ENCODE measurements around the gene CST9. TPM values are rescaled to one million over a fixed set of nuclear protein-coding genes. Genes with fewer than 3 reads are reported as not detected.

The CST9 gene
- total RNA-seq, 4 donors from 2014 or later, result not detected

DNA sequence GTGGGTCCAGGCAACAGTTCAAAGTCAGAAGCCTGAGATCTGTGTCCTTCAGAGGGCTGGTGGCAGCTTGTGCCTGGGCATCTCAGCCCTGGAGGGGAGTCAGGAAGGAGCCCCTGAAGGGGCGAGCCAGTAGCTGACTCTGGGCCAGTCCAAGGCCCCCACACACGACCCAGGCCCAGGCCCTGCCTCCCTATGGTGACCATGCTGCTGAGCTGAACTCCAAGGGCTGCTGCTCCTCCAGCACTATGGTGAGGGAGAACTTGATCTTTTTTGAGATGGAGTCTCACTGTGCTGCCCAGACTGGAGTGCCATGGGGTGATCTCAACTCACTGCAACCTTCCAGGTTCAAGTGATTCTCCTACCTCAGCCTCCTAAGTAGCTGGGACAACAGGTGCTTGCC, 47.2 kb upstream of the CST9 start:
- WGBS, result 40% methylated on average over 1 of the region's 2 CpGs
- Histone ChIP-seq H3K4me3 (no peak overlapping the region), H3K4me1 (peaks cover 19 to 42% (median 34%) of the 10 kb centered on the region in 4 donors), H3K27me3 (peaks cover 0 to 15% (median 0%) of the 10 kb centered on the region in 4 donors), H3K27ac (replicated peaks in 1 of 4) (peak overlapping the region in 1 of 4 donors; percentile 28), H3K9me3 (no peaks in the 10 kb centered on the region), H3K36me3 (no peaks in the 10 kb centered on the region)
- TF ChIP-seq POLR2AphosphoS5 (IDR thresholded peaks at IDR 0.05), result no peak
- peak; percentile 29 for DNase-seq (ENCODE audit: extremely low spot score)
- intact Hi-C loops (cut with DNase I), result no loop called here

DNA sequence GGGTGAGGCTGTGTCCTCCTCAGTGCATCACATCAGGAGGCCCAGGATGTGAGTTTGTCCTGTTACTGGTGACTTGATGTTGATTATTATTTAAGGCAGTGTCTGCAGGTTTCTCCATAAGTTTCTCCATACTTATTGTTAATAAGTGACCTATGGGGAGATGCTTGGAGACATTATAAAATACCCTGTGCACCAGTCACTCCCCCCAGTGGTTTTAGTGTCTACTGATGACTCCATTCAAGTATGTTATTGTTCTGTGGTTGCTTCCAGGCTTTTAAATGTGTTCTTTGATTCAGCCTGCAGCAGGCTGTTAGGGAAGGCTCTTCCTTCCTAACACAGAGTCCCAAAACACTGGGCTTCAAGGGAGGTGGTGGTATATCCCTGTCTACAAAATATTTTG, 46.7 kb upstream of the CST9 start:
- no peak overlapping the region for H3K27ac ChIP-seq (replicated peaks in 1 of 4)
- intact Hi-C loops (cut with DNase I), result no loop called here
- TF ChIP-seq POLR2AphosphoS5 (IDR thresholded peaks at IDR 0.05) (no peak), POLR2A (IDR thresholded peaks at IDR 0.05; ENCODE audit: low read depth) (no peak), EP300 (IDR thresholded peaks at IDR 0.05) (no peak)
- TF ChIP-seq, protein P1, sequence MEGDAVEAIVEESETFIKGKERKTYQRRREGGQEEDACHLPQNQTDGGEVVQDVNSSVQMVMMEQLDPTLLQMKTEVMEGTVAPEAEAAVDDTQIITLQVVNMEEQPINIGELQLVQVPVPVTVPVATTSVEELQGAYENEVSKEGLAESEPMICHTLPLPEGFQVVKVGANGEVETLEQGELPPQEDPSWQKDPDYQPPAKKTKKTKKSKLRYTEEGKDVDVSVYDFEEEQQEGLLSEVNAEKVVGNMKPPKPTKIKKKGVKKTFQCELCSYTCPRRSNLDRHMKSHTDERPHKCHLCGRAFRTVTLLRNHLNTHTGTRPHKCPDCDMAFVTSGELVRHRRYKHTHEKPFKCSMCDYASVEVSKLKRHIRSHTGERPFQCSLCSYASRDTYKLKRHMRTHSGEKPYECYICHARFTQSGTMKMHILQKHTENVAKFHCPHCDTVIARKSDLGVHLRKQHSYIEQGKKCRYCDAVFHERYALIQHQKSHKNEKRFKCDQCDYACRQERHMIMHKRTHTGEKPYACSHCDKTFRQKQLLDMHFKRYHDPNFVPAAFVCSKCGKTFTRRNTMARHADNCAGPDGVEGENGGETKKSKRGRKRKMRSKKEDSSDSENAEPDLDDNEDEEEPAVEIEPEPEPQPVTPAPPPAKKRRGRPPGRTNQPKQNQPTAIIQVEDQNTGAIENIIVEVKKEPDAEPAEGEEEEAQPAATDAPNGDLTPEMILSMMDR (IDR thresholded peaks at IDR 0.05), result no peak
- H3K4me3 ChIP-seq, result no peak overlapping the region
- DNase-seq (ENCODE audit: extremely low spot score), result peak; percentile 34
- H3K4me1 ChIP-seq, result peaks cover 19 to 42% (median 34%) of the 10 kb centered on the region in 4 donors
- H3K27me3 ChIP-seq, result peaks cover 0 to 15% (median 0%) of the 10 kb centered on the region in 4 donors
- no peaks in the 10 kb centered on the region for H3K9me3 ChIP-seq
- no peaks in the 10 kb centered on the region for H3K36me3 ChIP-seq

DNA sequence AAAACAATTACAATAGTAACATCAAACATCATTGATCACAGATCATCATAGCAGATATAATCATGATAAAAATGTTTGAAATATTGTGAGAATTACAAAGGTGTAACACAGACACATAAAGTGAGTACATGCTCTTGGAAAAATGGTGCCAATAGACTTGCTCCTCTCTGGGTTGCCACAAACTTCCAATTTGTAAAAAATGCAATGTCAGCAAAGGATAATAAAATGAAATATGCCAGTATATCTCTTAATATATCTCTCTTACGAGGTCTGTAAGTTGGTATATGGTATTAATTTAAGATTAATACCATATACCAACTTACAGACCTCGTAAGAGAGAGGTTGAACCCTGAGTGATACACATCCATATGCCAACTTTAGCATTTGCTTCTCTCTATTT, 45.4 kb upstream of the CST9 start:
- Histone ChIP-seq H3K4me1 (peaks cover 16 to 37% (median 30%) of the 10 kb centered on the region in 4 donors), H3K9me3 (no peaks in the 10 kb centered on the region), H3K36me3 (no peaks in the 10 kb centered on the region), H3K27ac (replicated peaks in 1 of 4) (no peak overlapping the region), H3K27me3 (peaks cover 0 to 15% (median 0%) of the 10 kb centered on the region in 4 donors), H3K4me3 (no peak overlapping the region)
- TF ChIP-seq POLR2AphosphoS5 (IDR thresholded peaks at IDR 0.05), result no peak
- intact Hi-C loops (cut with DNase I), result no loop called here
- 86% methylated on average over 2 of the region's 2 CpGs for WGBS
- no peak for DNase-seq (ENCODE audit: extremely low spot score)

DNA sequence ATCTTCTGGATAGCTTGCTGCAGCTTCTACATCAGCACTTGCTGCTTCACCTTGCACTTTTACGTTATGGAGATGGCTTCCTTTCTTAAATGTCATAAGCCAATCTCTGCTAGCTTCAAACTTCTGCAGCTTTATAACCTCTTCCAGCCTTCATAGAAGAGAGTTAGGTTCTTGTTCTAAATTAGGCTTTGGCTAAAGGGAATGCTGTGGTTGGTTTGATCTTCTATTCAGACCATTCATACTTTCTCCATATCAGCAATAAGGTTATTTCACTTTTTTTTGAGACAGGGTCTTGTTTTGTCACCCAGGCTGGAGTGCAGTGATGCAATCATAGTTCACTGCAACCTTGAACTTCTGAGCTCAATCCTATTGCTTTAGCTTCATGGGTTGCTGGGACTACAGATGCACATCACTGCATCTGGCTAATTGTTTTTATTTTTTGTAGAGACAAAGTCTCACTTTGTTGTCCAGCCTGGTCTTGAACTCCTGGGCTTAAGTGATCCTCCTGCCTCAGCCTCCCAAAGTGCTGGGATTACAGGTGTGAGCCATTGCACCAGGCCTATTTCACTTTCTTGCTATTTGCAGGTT, 44.2 kb upstream of the CST9 start:
- DNase-seq (ENCODE audit: extremely low spot score), result no peak
- H3K27ac ChIP-seq (replicated peaks in 1 of 4), result no peak overlapping the region
- no peak overlapping the region for H3K4me3 ChIP-seq
- peaks cover 10 to 25% (median 19%) of the 10 kb centered on the region in 4 donors for H3K4me1 ChIP-seq
- H3K27me3 ChIP-seq, result peaks cover 0 to 7% (median 0%) of the 10 kb centered on the region in 4 donors
- 95% methylated on average over 1 of the region's 1 CpG for WGBS
- intact Hi-C loops (cut with DNase I), result no loop called here
- TF ChIP-seq, protein P1 (IDR thresholded peaks at IDR 0.05), result no peak
- no peaks in the 10 kb centered on the region for H3K9me3 ChIP-seq
- H3K36me3 ChIP-seq, result no peaks in the 10 kb centered on the region

DNA sequence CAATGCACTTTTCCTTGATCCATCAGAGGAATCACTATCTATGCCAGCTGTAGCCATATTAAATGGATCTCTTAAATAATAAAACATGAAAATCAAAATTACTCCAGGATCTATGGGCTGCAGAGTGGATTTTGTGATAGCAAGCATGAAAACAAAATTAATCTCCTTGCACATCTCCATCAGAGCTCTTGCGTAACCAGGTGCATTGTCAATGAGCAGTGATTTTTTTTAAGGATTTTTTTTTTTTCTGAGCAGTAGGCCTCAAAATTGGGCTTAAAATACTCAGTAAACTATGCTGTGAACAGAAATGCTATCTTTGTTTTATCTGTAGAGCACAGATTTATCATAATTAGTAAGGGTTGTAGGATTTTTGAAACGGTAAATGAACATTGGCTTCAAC, 43.5 kb upstream of the CST9 start:
- WGBS, result 92% methylated on average over 2 of the region's 2 CpGs

DNA sequence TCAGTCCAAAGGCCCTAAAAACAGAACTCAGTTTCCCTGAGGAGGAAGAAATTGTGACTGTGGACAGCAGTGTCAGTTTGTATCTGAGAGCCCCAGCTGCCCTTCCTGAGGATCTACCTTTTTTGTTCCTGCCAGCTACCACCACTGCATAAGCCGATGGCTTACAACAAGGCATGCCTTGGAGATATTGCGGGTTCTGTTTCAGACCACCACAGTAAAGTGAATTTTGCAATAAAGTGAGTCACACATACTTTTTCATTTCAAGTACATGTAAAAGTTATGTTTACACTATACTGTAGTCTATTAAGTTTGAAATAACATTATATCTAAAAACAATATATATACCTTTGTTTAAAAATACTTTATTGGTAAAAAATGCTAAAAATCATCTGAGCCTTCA, 41.6 kb upstream of the CST9 start:
- Histone ChIP-seq H3K4me1 (peaks cover 5 to 11% (median 6%) of the 10 kb centered on the region in 4 donors), H3K27me3 (no peaks in the 10 kb centered on the region), H3K36me3 (no peaks in the 10 kb centered on the region), H3K27ac (replicated peaks in 1 of 4) (no peak overlapping the region), H3K9me3 (no peaks in the 10 kb centered on the region), H3K4me3 (no peak overlapping the region)
- WGBS, result 93% methylated on average over 2 of the region's 2 CpGs
- DNase-seq (ENCODE audit: extremely low spot score), result no peak
- intact Hi-C loops (cut with DNase I), result no loop called here
- TF ChIP-seq POLR2AphosphoS5 (IDR thresholded peaks at IDR 0.05), result no peak
- TF ChIP-seq, protein P1 (IDR thresholded peaks at IDR 0.05), result no peak
- no peak for TF ChIP-seq EP300 (IDR thresholded peaks at IDR 0.05)
- no peak for TF ChIP-seq POLR2A (IDR thresholded peaks at IDR 0.05; ENCODE audit: low read depth)

More for the DNA sequence above, 43.5 kb upstream of the CST9 start:
- H3K27me3 ChIP-seq, result peaks cover 0 to 7% (median 0%) of the 10 kb centered on the region in 4 donors
- H3K4me1 ChIP-seq, result peaks cover 10 to 18% (median 12%) of the 10 kb centered on the region in 4 donors
- no peaks in the 10 kb centered on the region for H3K9me3 ChIP-seq
- TF ChIP-seq POLR2A (IDR thresholded peaks at IDR 0.05; ENCODE audit: low read depth) (no peak), POLR2AphosphoS5 (IDR thresholded peaks at IDR 0.05) (no peak), EP300 (IDR thresholded peaks at IDR 0.05) (no peak)
- H3K4me3 ChIP-seq, result no peak overlapping the region
- no peak overlapping the region for H3K27ac ChIP-seq (replicated peaks in 1 of 4)
- no peak for DNase-seq (ENCODE audit: extremely low spot score)
- intact Hi-C loops (cut with DNase I), result no loop called here
- no peaks in the 10 kb centered on the region for H3K36me3 ChIP-seq

Data from esophagus muscularis mucosa (tissue), 4 donors.